HepG2 (cell line): Measurements from ENCODE around the gene UNC50. TPM values are rescaled to one million over a fixed set of nuclear protein-coding genes. Genes with fewer than 3 reads are reported as not detected.

Experiments
- AHR ChIP-seq: IDR thresholded peaks from 2 replicates; pipeline ENCODE4 v1.6.1; 2018; ENCODE audit warnings: missing genetic modification reagents, missing compliant biosample characterization
- EHMT2 ChIP-seq: fragments of 200-600 bp; sonication (generic); IDR thresholded peaks from 2 replicates; pipeline ENCODE4 v1.7.0; 2017; ENCODE audit warnings: antibody characterized with exemption, low read depth, low read length, borderline replicate concordance
- HNF4G ChIP-seq, 2 experiments: sonication (generic) in 1 of 2; formaldehyde crosslinking in 1 of 2; IDR thresholded peaks; 2 replicates each; pipeline versions ENCODE4 v1.4.0 to v1.6.1; 2011 to 2020; ENCODE audit warnings: borderline replicate concordance in 2 of 2, low read depth in 2 of 2, mild to moderate bottlenecking in 2 of 2, low read length in 1 of 2, missing genetic modification reagents in 1 of 2, moderate library complexity in 1 of 2
- MBD4 ChIP-seq: IDR thresholded peaks from 2 replicates; pipeline ENCODE4 v1.6.1; 2012; ENCODE audit warnings: low read length, inconsistent platforms, borderline replicate concordance
- NR0B2 ChIP-seq: sonication (generic); formaldehyde crosslinking; IDR thresholded peaks from 2 replicates; pipeline ENCODE4 v1.4.0; 2020; ENCODE audit warnings: mild to moderate bottlenecking, missing genetic modification reagents
- POLR2G ChIP-seq: fragments of 200-400 bp; formaldehyde crosslinking; IDR thresholded peaks from 2 replicates; pipeline ENCODE4 v1.6.1; 2018; ENCODE audit warnings: mild to moderate bottlenecking, low read depth, low read length, moderate library complexity
- SALL1 ChIP-seq: sonication (generic); formaldehyde crosslinking; IDR thresholded peaks from 2 replicates; pipeline ENCODE4 v1.8.0; 2022; ENCODE audit warnings: mild to moderate bottlenecking, missing genetic modification reagents
- THYN1 ChIP-seq: sonication (generic); formaldehyde crosslinking; IDR thresholded peaks from 2 replicates; pipeline ENCODE4 v1.8.1; 2023; ENCODE audit warnings: low read depth, mild to moderate bottlenecking, moderate library complexity, missing genetic modification reagents, borderline replicate concordance
- WIZ ChIP-seq: sonication (generic); formaldehyde crosslinking; IDR thresholded peaks from 2 replicates; pipeline ENCODE4 v1.5.1; 2020; ENCODE audit warnings: mild to moderate bottlenecking, missing genetic modification reagents
- ZNF543 ChIP-seq: sonication (generic); formaldehyde crosslinking; IDR thresholded peaks from 2 replicates; pipeline ENCODE4 v1.4.0; 2020; ENCODE audit warnings: mild to moderate bottlenecking, missing genetic modification reagents
- ZNF558 ChIP-seq: sonication (generic); formaldehyde crosslinking; IDR thresholded peaks from 2 replicates; pipeline ENCODE4 v1.9.0; 2022; ENCODE audit warnings: mild to moderate bottlenecking, missing genetic modification reagents, borderline replicate concordance
- ZNF569 ChIP-seq: sonication (generic); formaldehyde crosslinking; IDR thresholded peaks from 2 replicates; pipeline ENCODE4 v1.5.0; 2020; ENCODE audit warnings: mild to moderate bottlenecking, missing genetic modification reagents, moderate library complexity, borderline replicate concordance
- ZNF644 ChIP-seq: IDR thresholded peaks from 2 replicates; pipeline ENCODE4 v1.6.1; 2016; ENCODE audit warnings: low read depth
- polyA plus RNA-seq, 8 experiments: library from polyadenylated mRNA; depleted of rRNA in 3 of 8; stranded (reverse) in 7 of 8; unstranded in 1 of 8; fragments of >200 nt; fragmentation: Illumina TruSeq in 4 of 8; extraction: Trizol in 4 of 8; gene quantifications; 2 replicates each; pipeline versions ENCODE4 v1.2.1 to v1.2.3, GENCODE V29; 2011 to 2016; ENCODE audit warnings: low read depth in 4 of 8, missing spikeins in 1 of 8, mixed read lengths in 1 of 8; ENCODE audit not compliant: insufficient read depth in 1 of 8
- total RNA-seq, 5 experiments: library from RNA; depleted of rRNA; stranded (reverse); fragments of >200 nt; fragmentation: Illumina TruSeq; extraction: Trizol; gene quantifications; 2 replicates each; pipeline ENCODE4 v1.2.3, GENCODE V29; 2016; ENCODE audit warnings: low read depth in 1 of 5
- TF ChIP-seq, protein P1 (sequence below): IDR thresholded peaks from 2 replicates; pipeline ENCODE4 v1.6.1; 2016
- TF ChIP-seq, protein P2 (sequence below): fragments of 450-650 bp; IDR thresholded peaks from 2 replicates; pipeline ENCODE4 v1.6.1; 2016
- TF ChIP-seq, protein P3 (sequence below): sonication (generic); formaldehyde crosslinking; IDR thresholded peaks from 2 replicates; pipeline ENCODE4 v1.8.0; 2022; ENCODE audit warnings: mild to moderate bottlenecking, missing genetic modification reagents; ENCODE audit not compliant: insufficient replicate concordance
- TF ChIP-seq, protein P4 (sequence below): sonication (generic); formaldehyde crosslinking; IDR thresholded peaks from 2 replicates; pipeline ENCODE4 v1.4.0; 2020; ENCODE audit warnings: mild to moderate bottlenecking, missing genetic modification reagents, borderline replicate concordance

The UNC50 gene
- total and polyA plus RNA-seq, 2 of the 13 experiments (the other 11 are each of a cell fraction or from before 2014, with no cell fraction given): 92.6 to 95.6 TPM

GRCh38 chr2:98608116-98608961 is at the start of gene UNC50, which contains the start of gene COA5 (continued):
- TF ChIP-seq, protein P1, sequence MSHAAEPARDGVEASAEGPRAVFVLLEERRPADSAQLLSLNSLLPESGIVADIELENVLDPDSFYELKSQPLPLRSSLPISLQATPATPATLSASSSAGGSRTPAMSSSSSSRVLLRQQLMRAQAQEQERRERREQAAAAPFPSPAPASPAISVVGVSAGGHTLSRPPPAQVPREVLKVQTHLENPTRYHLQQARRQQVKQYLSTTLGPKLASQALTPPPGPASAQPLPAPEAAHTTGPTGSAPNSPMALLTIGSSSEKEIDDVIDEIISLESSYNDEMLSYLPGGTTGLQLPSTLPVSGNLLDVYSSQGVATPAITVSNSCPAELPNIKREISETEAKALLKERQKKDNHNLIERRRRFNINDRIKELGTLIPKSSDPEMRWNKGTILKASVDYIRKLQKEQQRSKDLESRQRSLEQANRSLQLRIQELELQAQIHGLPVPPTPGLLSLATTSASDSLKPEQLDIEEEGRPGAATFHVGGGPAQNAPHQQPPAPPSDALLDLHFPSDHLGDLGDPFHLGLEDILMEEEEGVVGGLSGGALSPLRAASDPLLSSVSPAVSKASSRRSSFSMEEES (CRISPR knock-in tag): peak; percentile 79
- TF ChIP-seq MBD4 (no peak), ZNF569 (CRISPR knock-in tag) (peak; percentile 69; the same call in 1 of the 2 replicates), ZNF543 (CRISPR knock-in tag) (peak; percentile 94), WIZ (CRISPR knock-in tag) (peak; percentile 89; the same call in 1 of the 2 replicates), ZNF644 (no peak), ZNF558 (peak; percentile 84; the same call in 1 of the 2 replicates), SALL1 (peak; percentile 97), THYN1 (CRISPR knock-in tag) (no peak), EHMT2 (no peak), AHR (peak; percentile 82), POLR2G (peak; percentile 97), NR0B2 (CRISPR knock-in tag) (peak; percentile 76; the same call in 1 of the 2 replicates), HNF4G (IDR thresholded peaks at IDR 0.05; ENCODE audit: borderline replicate concordance, low read depth, low read length) (no peak), HNF4G (CRISPR knock-in tag; IDR thresholded peaks at IDR 0.05; ENCODE audit: borderline replicate concordance, low read depth) (peak; percentile 65; the same call in 1 of the 2 replicates)
- TF ChIP-seq, protein P2, sequence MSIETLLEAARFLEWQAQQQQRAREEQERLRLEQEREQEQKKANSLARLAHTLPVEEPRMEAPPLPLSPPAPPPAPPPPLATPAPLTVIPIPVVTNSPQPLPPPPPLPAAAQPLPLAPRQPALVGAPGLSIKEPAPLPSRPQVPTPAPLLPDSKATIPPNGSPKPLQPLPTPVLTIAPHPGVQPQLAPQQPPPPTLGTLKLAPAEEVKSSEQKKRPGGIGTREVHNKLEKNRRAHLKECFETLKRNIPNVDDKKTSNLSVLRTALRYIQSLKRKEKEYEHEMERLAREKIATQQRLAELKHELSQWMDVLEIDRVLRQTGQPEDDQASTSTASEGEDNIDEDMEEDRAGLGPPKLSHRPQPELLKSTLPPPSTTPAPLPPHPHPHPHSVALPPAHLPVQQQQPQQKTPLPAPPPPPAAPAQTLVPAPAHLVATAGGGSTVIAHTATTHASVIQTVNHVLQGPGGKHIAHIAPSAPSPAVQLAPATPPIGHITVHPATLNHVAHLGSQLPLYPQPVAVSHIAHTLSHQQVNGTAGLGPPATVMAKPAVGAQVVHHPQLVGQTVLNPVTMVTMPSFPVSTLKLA: peak; percentile 47; the same call in 1 of the 2 replicates
- TF ChIP-seq, protein P3, sequence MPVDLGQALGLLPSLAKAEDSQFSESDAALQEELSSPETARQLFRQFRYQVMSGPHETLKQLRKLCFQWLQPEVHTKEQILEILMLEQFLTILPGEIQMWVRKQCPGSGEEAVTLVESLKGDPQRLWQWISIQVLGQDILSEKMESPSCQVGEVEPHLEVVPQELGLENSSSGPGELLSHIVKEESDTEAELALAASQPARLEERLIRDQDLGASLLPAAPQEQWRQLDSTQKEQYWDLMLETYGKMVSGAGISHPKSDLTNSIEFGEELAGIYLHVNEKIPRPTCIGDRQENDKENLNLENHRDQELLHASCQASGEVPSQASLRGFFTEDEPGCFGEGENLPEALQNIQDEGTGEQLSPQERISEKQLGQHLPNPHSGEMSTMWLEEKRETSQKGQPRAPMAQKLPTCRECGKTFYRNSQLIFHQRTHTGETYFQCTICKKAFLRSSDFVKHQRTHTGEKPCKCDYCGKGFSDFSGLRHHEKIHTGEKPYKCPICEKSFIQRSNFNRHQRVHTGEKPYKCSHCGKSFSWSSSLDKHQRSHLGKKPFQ (CRISPR knock-in tag): peak; percentile 96
- TF ChIP-seq, protein P4, sequence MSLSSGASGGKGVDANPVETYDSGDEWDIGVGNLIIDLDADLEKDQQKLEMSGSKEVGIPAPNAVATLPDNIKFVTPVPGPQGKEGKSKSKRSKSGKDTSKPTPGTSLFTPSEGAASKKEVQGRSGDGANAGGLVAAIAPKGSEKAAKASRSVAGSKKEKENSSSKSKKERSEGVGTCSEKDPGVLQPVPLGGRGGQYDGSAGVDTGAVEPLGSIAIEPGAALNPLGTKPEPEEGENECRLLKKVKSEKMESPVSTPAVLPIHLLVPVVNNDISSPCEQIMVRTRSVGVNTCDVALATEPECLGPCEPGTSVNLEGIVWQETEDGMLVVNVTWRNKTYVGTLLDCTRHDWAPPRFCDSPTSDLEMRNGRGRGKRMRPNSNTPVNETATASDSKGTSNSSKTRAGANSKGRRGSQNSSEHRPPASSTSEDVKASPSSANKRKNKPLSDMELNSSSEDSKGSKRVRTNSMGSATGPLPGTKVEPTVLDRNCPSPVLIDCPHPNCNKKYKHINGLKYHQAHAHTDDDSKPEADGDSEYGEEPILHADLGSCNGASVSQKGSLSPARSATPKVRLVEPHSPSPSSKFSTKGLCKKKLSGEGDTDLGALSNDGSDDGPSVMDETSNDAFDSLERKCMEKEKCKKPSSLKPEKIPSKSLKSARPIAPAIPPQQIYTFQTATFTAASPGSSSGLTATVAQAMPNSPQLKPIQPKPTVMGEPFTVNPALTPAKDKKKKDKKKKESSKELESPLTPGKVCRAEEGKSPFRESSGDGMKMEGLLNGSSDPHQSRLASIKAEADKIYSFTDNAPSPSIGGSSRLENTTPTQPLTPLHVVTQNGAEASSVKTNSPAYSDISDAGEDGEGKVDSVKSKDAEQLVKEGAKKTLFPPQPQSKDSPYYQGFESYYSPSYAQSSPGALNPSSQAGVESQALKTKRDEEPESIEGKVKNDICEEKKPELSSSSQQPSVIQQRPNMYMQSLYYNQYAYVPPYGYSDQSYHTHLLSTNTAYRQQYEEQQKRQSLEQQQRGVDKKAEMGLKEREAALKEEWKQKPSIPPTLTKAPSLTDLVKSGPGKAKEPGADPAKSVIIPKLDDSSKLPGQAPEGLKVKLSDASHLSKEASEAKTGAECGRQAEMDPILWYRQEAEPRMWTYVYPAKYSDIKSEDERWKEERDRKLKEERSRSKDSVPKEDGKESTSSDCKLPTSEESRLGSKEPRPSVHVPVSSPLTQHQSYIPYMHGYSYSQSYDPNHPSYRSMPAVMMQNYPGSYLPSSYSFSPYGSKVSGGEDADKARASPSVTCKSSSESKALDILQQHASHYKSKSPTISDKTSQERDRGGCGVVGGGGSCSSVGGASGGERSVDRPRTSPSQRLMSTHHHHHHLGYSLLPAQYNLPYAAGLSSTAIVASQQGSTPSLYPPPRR: peak; percentile 71; the same call in 1 of the 2 replicates
